Breast epithelium (tissue), 4 donors: ENCODE results near the gene ITPRIP. TPM values are rescaled to one million over a fixed set of nuclear protein-coding genes. Genes with fewer than 3 reads are reported as not detected.

Experiments used
- DNase-seq, 2 donors: peaks; one replicate each; pipeline ENCODE4 v3.0.0-alpha.2; 2019; ENCODE audit warnings: low spot score in 2 of 2
- H3K27ac ChIP-seq, 2 donors: fragments of 200-600 bp; sonication (generic) in 1 of 2; one replicate each; pipeline ENCODE4 v1.5.1; 2016 to 2019; ENCODE audit warnings: mild to moderate bottlenecking in 1 of 2
- H3K27me3 ChIP-seq, 2 donors: fragments of 200-600 bp; sonication (generic) in 1 of 2; one replicate each; pipeline versions ENCODE4 v1.5.1 to v1.6.0; 2017 to 2019; ENCODE audit warnings: control low read depth in 1 of 2, mild to moderate bottlenecking in 1 of 2
- H3K36me3 ChIP-seq: fragments of 200-600 bp; one replicate; pipeline ENCODE4 v1.5.1; 2019
- H3K4me1 ChIP-seq, 2 donors: fragments of 200-600 bp; sonication (generic); one replicate each; pipeline ENCODE4 v1.5.1; 2016 to 2019; ENCODE audit warnings: control low read depth in 1 of 2
- H3K4me3 ChIP-seq, 3 donors: fragments of 200-600 bp; sonication (generic); 1 replicate in 2 of 3; 2 replicates in 1 of 3; pipeline ENCODE4 v1.5.1; 2016 to 2019; ENCODE audit warnings: mild to moderate bottlenecking in 3 of 3, moderate library complexity in 2 of 3
- H3K9me3 ChIP-seq, 2 donors: fragments of 200-600 bp; sonication (generic) in 1 of 2; one replicate each; pipeline ENCODE4 v1.5.1; 2016 to 2019; ENCODE audit warnings: control low read depth in 1 of 2
- POLR2A ChIP-seq: fragments of 450-650 bp; IDR thresholded peaks from one replicate; pipeline ENCODE4 v1.6.1; 2016; ENCODE audit warnings: antibody characterized with exemption, mild to moderate bottlenecking, moderate library complexity
- POLR2AphosphoS5 ChIP-seq, 3 donors: sonication (generic); formaldehyde crosslinking; IDR thresholded peaks; one replicate each; pipeline ENCODE4 v1.6.1; 2017; ENCODE audit warnings: antibody characterized with exemption in 3 of 3
- intact Hi-C: fragments of 100-400 bp; cut with DNase I; formaldehyde crosslinking; loops from one replicate; pipeline ENCODE4 v1.15.1; 2023; ENCODE audit warnings: low total_unique reads
- total RNA-seq, 3 donors: library from RNA; depleted of rRNA; stranded (reverse); fragments of >200 nt; gene quantifications; one replicate each; pipeline ENCODE4 v1.1.0, GENCODE V29; 2016
- TF ChIP-seq, protein P1 (sequence below), 3 donors: fragments of 450-650 bp; IDR thresholded peaks; one replicate each; pipeline ENCODE4 v1.5.1; 2016 to 2017; ENCODE audit warnings: antibody characterized with exemption in 3 of 3, mild to moderate bottlenecking in 3 of 3, moderate library complexity in 3 of 3

Gene ITPRIP
- total RNA-seq, 3 donors from 2014 or later = 12.0 to 35.4 (median 20.9) TPM

DNA sequence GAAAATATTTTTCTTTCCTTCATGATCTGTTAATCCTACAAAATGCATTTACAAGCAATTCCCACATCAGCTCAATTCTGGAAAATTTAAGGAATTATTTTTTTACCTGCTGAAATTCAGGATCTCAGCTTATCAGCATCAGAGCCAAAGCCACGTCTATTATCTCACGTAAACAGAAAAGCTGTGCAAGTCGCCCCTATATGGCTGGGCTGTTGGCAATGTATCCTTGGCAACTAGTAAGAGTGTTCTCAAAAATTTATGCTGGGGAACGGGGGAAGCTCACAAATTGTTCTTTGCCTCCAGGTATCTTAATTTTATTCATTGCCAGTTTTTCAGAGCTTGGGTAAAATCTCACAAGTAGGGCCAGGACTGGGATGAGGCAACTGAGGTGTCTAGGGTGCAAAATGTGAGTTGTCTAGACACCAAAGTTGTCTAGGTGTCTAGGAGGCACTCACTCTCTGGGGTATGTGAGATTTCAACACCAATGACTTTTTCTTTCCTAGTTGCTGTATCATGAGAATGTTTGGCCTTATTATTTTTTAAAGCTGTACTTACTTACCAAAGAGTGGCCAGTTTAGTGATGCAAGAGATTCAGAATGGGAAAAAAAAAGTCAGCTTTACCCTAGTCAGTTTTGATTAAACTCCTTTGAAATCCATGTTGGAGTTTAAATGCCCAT lies 64.2 kb downstream of the ITPRIP start:
- Histone ChIP-seq H3K4me3 (peak overlapping the region in 2 of 3 donors; percentile 58 to 72), H3K36me3 (no peaks in the 10 kb centered on the region), H3K27me3 (no peaks in the 10 kb centered on the region), H3K4me1 (no peaks in the 10 kb centered on the region), H3K27ac (peak overlapping the region; percentile 71 to 83), H3K9me3 (no peaks in the 10 kb centered on the region)
- DNase-seq = no peak
- TF ChIP-seq POLR2A (no peak), POLR2AphosphoS5 (IDR thresholded peaks at IDR 0.05) (no peak)
- TF ChIP-seq, protein P1, sequence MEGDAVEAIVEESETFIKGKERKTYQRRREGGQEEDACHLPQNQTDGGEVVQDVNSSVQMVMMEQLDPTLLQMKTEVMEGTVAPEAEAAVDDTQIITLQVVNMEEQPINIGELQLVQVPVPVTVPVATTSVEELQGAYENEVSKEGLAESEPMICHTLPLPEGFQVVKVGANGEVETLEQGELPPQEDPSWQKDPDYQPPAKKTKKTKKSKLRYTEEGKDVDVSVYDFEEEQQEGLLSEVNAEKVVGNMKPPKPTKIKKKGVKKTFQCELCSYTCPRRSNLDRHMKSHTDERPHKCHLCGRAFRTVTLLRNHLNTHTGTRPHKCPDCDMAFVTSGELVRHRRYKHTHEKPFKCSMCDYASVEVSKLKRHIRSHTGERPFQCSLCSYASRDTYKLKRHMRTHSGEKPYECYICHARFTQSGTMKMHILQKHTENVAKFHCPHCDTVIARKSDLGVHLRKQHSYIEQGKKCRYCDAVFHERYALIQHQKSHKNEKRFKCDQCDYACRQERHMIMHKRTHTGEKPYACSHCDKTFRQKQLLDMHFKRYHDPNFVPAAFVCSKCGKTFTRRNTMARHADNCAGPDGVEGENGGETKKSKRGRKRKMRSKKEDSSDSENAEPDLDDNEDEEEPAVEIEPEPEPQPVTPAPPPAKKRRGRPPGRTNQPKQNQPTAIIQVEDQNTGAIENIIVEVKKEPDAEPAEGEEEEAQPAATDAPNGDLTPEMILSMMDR (IDR thresholded peaks at IDR 0.05) = no peak
- intact Hi-C loops = no loop called here

DNA sequence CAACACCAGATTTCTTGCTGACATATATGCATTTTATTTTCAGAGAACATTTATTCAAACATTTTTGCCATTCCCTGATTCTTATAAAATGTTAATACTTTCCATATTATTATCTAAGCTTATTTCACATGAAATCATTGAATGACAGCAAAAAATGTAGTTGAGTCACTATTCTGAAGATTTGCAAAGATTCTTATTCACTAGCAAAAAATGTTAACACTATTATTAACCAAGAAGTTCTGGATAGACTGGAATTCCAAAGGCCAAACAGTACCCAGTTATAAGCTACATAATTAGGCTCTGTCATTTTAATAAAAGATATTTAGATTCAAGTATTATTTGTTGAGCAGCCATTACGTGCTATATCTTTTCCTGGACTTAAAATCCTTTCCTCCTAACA lies 65.0 kb downstream of the ITPRIP start:
- no peak overlapping the region for H3K27ac ChIP-seq
- no peak for TF ChIP-seq POLR2AphosphoS5 (IDR thresholded peaks at IDR 0.05)
- H3K27me3 ChIP-seq = no peaks in the 10 kb centered on the region
- intact Hi-C loops = no loop called here
- no peak for DNase-seq
- no peaks in the 10 kb centered on the region for H3K36me3 ChIP-seq
- H3K4me3 ChIP-seq = no peak overlapping the region
- no peaks in the 10 kb centered on the region for H3K9me3 ChIP-seq
- no peaks in the 10 kb centered on the region for H3K4me1 ChIP-seq

DNA sequence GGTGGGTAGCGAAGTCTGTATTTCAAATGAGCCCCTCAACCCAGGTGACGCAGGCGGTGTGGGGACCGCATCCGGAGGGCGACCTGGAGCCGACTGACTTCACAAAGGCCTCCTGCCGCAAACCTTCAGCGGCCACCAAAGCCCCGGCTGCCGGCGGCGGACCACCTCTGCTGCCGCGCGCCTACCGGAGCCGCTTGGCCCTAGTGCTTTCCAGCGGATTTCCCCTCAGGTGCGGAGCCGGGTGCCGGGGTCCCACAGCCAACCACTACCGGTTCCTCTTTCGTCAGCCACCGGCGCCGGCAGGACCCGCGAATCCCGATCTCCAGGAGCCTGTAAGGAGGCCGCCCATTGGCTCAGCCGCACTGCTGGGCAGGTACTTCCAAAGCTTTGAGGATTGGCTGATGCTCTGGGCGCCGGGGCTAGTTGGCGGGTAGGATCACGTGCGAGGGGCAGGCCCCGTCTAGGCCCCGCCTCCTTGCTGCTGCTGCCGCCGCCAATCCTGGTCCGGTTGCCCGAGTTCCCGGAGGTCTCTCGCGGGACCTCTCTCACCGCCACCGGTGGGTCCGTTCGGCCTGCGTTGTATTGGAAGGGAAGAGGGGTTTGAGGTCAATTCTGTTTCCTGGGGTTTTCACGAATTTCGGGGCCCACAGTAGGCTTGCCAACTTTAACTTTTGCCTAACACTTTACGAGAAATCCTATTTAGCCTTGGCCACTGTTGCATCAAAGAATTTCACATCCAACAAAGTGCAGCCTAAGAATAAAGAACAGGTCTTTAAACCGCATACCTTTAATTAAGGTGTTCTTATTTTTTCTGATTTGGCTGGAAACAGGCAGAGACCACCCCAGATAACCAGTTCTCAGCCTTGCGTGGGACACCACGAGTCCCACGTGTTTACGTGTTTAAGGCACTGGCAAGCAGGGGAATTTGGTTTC lies 69.3 kb downstream of the ITPRIP start, which contains the start of gene GSTO2:
Gene GSTO2, plus strand, starts transcription at position 472 of the 933 bp plus-strand sequence. CDS start 5,732 bp downstream, outside the sequence.
- intact Hi-C loops = no loop called here
- TF ChIP-seq, protein P1 (IDR thresholded peaks at IDR 0.05) = no peak
- peak; percentile 88 to 92 (median 89) for TF ChIP-seq POLR2AphosphoS5 (IDR thresholded peaks at IDR 0.05)
- peak; percentile 77 for TF ChIP-seq POLR2A
- H3K27ac ChIP-seq = peak within 1 kb of the TSS; percentile 76 to 96

DNA sequence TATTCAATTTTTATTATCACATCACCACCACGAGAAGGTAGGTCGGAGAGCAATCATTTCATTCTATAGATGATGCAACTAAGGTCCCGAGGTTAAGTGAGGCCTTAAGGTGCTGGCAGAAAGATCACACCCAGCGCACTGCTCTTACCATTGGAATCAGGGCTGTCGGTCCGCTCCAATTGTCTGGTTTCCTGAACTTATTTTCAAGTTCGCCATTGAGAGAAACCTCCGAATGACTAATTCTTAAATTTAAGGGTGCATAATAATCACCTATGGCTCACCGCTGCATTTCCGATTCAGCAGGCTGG lies 69.9 kb downstream of the ITPRIP start:
- no peaks in the 10 kb centered on the region for H3K36me3 ChIP-seq
- no peaks in the 10 kb centered on the region for H3K9me3 ChIP-seq
- intact Hi-C loops = no loop called here
- no peak for DNase-seq
- no peaks in the 10 kb centered on the region for H3K4me1 ChIP-seq
- no peaks in the 10 kb centered on the region for H3K27me3 ChIP-seq
- H3K4me3 ChIP-seq = peak overlapping the region; percentile 60 to 97 (median 60)
- TF ChIP-seq POLR2AphosphoS5 (IDR thresholded peaks at IDR 0.05) (no peak), POLR2A (no peak)
- TF ChIP-seq, protein P1 (IDR thresholded peaks at IDR 0.05) = no peak
- peak overlapping the region; percentile 76 to 96 for H3K27ac ChIP-seq

More for the DNA sequence above, 69.3 kb downstream of the ITPRIP start, which contains the start of gene GSTO2:
- Histone ChIP-seq H3K27me3 (no peaks in the 10 kb centered on the region), H3K4me3 (peak within 1 kb of the TSS; percentile 60 to 97 (median 60)), H3K36me3 (no peaks in the 10 kb centered on the region), H3K4me1 (no peaks in the 10 kb centered on the region), H3K9me3 (no peaks in the 10 kb centered on the region)
- peak; percentile 99 for DNase-seq

DNA sequence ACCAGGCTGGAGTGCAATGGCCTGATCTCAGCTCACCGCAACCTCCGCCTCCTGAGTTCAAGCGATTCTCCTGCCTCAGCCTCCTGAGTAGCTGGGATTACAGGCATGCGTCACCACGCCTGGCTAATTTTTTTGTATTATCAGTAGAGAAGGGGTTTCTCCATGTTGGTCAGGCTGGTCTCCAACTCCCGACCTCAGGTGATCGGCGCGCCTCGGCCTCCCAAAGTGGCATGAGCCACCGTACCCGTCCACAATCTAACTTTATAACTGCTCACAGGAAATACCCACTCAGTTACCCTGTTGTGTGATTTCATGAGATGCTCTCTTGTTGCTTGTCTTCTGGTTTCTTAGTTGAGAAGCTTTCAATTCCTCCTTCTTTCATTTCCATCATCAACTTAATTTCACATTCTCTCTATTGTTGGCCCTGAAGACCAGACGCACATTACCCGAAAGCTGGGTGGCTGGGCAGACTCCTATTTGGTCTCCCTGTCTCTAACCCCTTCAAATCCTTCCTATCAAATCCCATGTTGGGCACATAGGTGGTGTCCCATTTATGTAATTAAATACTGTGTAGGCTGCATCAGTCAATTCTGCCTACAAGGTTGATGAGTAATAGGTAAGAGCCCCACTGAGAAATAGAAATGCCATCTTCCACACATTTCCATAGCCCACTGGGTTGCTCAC lies 70.4 kb downstream of the ITPRIP start:
- Histone ChIP-seq H3K4me3 (peak overlapping the region; percentile 60 to 97 (median 60)), H3K27ac (peak overlapping the region; percentile 76 to 96), H3K36me3 (no peaks in the 10 kb centered on the region), H3K27me3 (no peaks in the 10 kb centered on the region), H3K9me3 (no peaks in the 10 kb centered on the region), H3K4me1 (no peaks in the 10 kb centered on the region)
- TF ChIP-seq POLR2AphosphoS5 (IDR thresholded peaks at IDR 0.05) (no peak), POLR2A (no peak)
- TF ChIP-seq, protein P1 (IDR thresholded peaks at IDR 0.05) = no peak
- no peak for DNase-seq
- intact Hi-C loops = no loop called here
